ENCODE measurements around the gene HAX1.
"Not testable (repeated sequence)": the region's sequence is repeated elsewhere in the genome, so short reads cannot be mapped to it uniquely, and the experiment has no call there.

Gene HAX1

GRCh38 chr1:154272999-154273563, 652 bp downstream of the HAX1 start:
- H3K27me3 ChIP-seq (ENCODE audit: control insufficient read depth in 2 of 2, insufficient read depth in 2 of 2, low read length in 2 of 2): no peaks in the 10 kb centered on the region
- H3K9me3 ChIP-seq (ENCODE audit: control insufficient read depth in 2 of 2, low read length in 2 of 2): no peaks in the 10 kb centered on the region
- H3K4me3 ChIP-seq (ENCODE audit: low read length in 2 of 2): peak overlapping the region; percentile 80 to 96
- H3K36me3 ChIP-seq (ENCODE audit: control insufficient read depth in 2 of 2, insufficient read depth in 2 of 2, low read length in 2 of 2): peaks cover 20 to 30% of the 10 kb centered on the region in 2 donors
- H3K27ac ChIP-seq (ENCODE audit: low read depth in 2 of 2, low read length in 2 of 2): peak overlapping the region; percentile 87 to 92
- peak overlapping the region; percentile 86 to 94 for H3K9ac ChIP-seq (ENCODE audit: low read depth in 1 of 2, low read length in 2 of 2)
- H3K4me1 ChIP-seq (ENCODE audit: control insufficient read depth in 2 of 2, insufficient read depth in 2 of 2, low read length in 2 of 2): peaks cover 6 to 12% of the 10 kb centered on the region in 2 donors

- no peaks in the 10 kb centered on the region for H3K27me3 ChIP-seq (ENCODE audit: control insufficient read depth in 2 of 2, insufficient read depth in 2 of 2, low read length in 2 of 2)
- no peak overlapping the region for H3K9ac ChIP-seq (ENCODE audit: low read depth in 1 of 2, low read length in 2 of 2)
- no peak overlapping the region for H3K4me3 ChIP-seq (ENCODE audit: low read length in 2 of 2)
- H3K4me1 ChIP-seq (ENCODE audit: control insufficient read depth in 2 of 2, insufficient read depth in 2 of 2, low read length in 2 of 2): peaks cover 6 to 11% of the 10 kb centered on the region in 2 donors
- peaks cover 5 to 10% of the 10 kb centered on the region in 2 donors for H3K36me3 ChIP-seq (ENCODE audit: control insufficient read depth in 2 of 2, insufficient read depth in 2 of 2, low read length in 2 of 2)
- no peaks in the 10 kb centered on the region for H3K9me3 ChIP-seq (ENCODE audit: control insufficient read depth in 2 of 2, low read length in 2 of 2)
- H3K27ac ChIP-seq (ENCODE audit: low read depth in 2 of 2, low read length in 2 of 2): no peak overlapping the region
Observed at GRCh38 chr1:154276797-154277196, 4.4 kb downstream of the HAX1 start.

GRCh38 chr1:154287591-154287990, 15.2 kb downstream of the HAX1 start:
- H3K27me3 ChIP-seq (ENCODE audit: control insufficient read depth in 2 of 2, insufficient read depth in 2 of 2, low read length in 2 of 2); H3K9me3 ChIP-seq (ENCODE audit: control insufficient read depth in 2 of 2, low read length in 2 of 2); H3K36me3 ChIP-seq (ENCODE audit: control insufficient read depth in 2 of 2, insufficient read depth in 2 of 2, low read length in 2 of 2); H3K4me1 ChIP-seq (ENCODE audit: control insufficient read depth in 2 of 2, insufficient read depth in 2 of 2, low read length in 2 of 2); H3K27ac ChIP-seq (ENCODE audit: low read depth in 2 of 2, low read length in 2 of 2); H3K4me3 ChIP-seq (ENCODE audit: low read length in 2 of 2); H3K9ac ChIP-seq (ENCODE audit: low read depth in 1 of 2, low read length in 2 of 2): not testable (repeated sequence)

GRCh38 chr1:154288661-154289060, 16.2 kb downstream of the HAX1 start:
- H3K9ac ChIP-seq (ENCODE audit: low read depth in 1 of 2, low read length in 2 of 2): no peak overlapping the region
- no peaks in the 10 kb centered on the region for H3K9me3 ChIP-seq (ENCODE audit: control insufficient read depth in 2 of 2, low read length in 2 of 2)
- no peak overlapping the region for H3K27ac ChIP-seq (ENCODE audit: low read depth in 2 of 2, low read length in 2 of 2)
- H3K27me3 ChIP-seq (ENCODE audit: control insufficient read depth in 2 of 2, insufficient read depth in 2 of 2, low read length in 2 of 2): no peaks in the 10 kb centered on the region
- H3K4me3 ChIP-seq (ENCODE audit: low read length in 2 of 2): no peak overlapping the region
- H3K36me3 ChIP-seq (ENCODE audit: control insufficient read depth in 2 of 2, insufficient read depth in 2 of 2, low read length in 2 of 2): no peaks in the 10 kb centered on the region
- no peaks in the 10 kb centered on the region for H3K4me1 ChIP-seq (ENCODE audit: control insufficient read depth in 2 of 2, insufficient read depth in 2 of 2, low read length in 2 of 2)

GRCh38 chr1:154290921-154291320, 18.5 kb downstream of the HAX1 start:
- H3K9me3 ChIP-seq (ENCODE audit: control insufficient read depth in 2 of 2, low read length in 2 of 2): peaks cover 3 to 4% of the 10 kb centered on the region in 2 donors
- H3K36me3 ChIP-seq (ENCODE audit: control insufficient read depth in 2 of 2, insufficient read depth in 2 of 2, low read length in 2 of 2): no peaks in the 10 kb centered on the region

DNA sequence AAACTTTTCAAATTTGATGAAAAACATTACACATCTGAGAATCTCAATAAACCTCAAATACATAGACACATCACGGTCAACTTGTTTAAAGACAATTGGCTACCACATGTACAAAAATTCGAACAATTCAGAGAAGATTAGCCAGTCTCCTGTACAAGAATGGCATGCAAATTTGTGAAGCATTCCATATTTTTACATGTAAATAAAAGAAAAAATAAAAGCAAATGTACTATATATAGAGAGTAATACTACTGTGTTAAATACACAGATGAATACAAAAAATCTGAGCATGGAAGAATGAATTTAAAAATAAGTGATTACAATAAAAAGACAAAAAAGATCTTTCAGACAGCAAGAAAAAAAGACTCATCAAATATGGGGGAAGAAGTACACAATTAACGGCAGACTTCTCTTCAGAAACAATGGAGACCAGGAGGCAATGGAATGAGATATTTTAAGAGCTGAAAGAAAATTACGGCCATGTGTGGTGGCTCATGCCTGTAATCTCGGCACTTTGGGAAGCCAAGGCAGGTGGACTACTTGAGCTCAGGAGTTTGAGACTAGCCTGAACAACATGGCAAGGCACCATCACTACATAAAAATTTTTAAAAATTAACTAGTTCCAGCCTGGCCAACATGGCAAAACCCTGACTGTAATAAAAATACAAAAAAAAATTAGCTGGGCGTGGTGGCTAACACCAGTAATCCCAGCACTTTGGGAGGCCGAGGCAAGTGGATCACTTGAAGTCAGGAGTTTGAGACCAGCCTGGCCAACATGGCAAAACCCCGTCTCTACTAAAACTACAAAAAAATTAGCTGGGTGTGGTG, 23.2 kb downstream of the HAX1 start:
- Histone ChIP-seq H3K4me3 (ENCODE audit: low read length in 2 of 2) (no peak overlapping the region), H3K27me3 (ENCODE audit: control insufficient read depth in 2 of 2, insufficient read depth in 2 of 2, low read length in 2 of 2) (no peaks in the 10 kb centered on the region), H3K27ac (ENCODE audit: low read depth in 2 of 2, low read length in 2 of 2) (no peak overlapping the region), H3K36me3 (ENCODE audit: control insufficient read depth in 2 of 2, insufficient read depth in 2 of 2, low read length in 2 of 2) (no peaks in the 10 kb centered on the region), H3K4me1 (ENCODE audit: control insufficient read depth in 2 of 2, insufficient read depth in 2 of 2, low read length in 2 of 2) (no peaks in the 10 kb centered on the region), H3K9ac (ENCODE audit: low read depth in 1 of 2, low read length in 2 of 2) (no peak overlapping the region), H3K9me3 (ENCODE audit: control insufficient read depth in 2 of 2, low read length in 2 of 2) (peaks cover 3 to 4% of the 10 kb centered on the region in 2 donors)

More at GRCh38 chr1:154290921-154291320, 18.5 kb downstream of the HAX1 start:
- Histone ChIP-seq H3K27ac (ENCODE audit: low read depth in 2 of 2, low read length in 2 of 2) (no peak overlapping the region), H3K4me3 (ENCODE audit: low read length in 2 of 2) (no peak overlapping the region), H3K27me3 (ENCODE audit: control insufficient read depth in 2 of 2, insufficient read depth in 2 of 2, low read length in 2 of 2) (no peaks in the 10 kb centered on the region), H3K4me1 (ENCODE audit: control insufficient read depth in 2 of 2, insufficient read depth in 2 of 2, low read length in 2 of 2) (no peaks in the 10 kb centered on the region), H3K9ac (ENCODE audit: low read depth in 1 of 2, low read length in 2 of 2) (no peak overlapping the region)

- Histone ChIP-seq H3K4me3 (ENCODE audit: low read length in 2 of 2) (no peak overlapping the region), H3K4me1 (ENCODE audit: control insufficient read depth in 2 of 2, insufficient read depth in 2 of 2, low read length in 2 of 2) (no peaks in the 10 kb centered on the region), H3K9ac (ENCODE audit: low read depth in 1 of 2, low read length in 2 of 2) (no peak overlapping the region), H3K27me3 (ENCODE audit: control insufficient read depth in 2 of 2, insufficient read depth in 2 of 2, low read length in 2 of 2) (no peaks in the 10 kb centered on the region), H3K27ac (ENCODE audit: low read depth in 2 of 2, low read length in 2 of 2) (no peak overlapping the region), H3K36me3 (ENCODE audit: control insufficient read depth in 2 of 2, insufficient read depth in 2 of 2, low read length in 2 of 2) (no peaks in the 10 kb centered on the region), H3K9me3 (ENCODE audit: control insufficient read depth in 2 of 2, low read length in 2 of 2) (no peaks in the 10 kb centered on the region)
Observed at GRCh38 chr1:154301582-154301981, 29.2 kb downstream of the HAX1 start.

- Histone ChIP-seq H3K27me3 (ENCODE audit: control insufficient read depth in 2 of 2, insufficient read depth in 2 of 2, low read length in 2 of 2) (no peaks in the 10 kb centered on the region), H3K4me3 (ENCODE audit: low read length in 2 of 2) (no peak overlapping the region), H3K9me3 (ENCODE audit: control insufficient read depth in 2 of 2, low read length in 2 of 2) (no peaks in the 10 kb centered on the region), H3K36me3 (ENCODE audit: control insufficient read depth in 2 of 2, insufficient read depth in 2 of 2, low read length in 2 of 2) (no peaks in the 10 kb centered on the region), H3K27ac (ENCODE audit: low read depth in 2 of 2, low read length in 2 of 2) (no peak overlapping the region), H3K9ac (ENCODE audit: low read depth in 1 of 2, low read length in 2 of 2) (no peak overlapping the region), H3K4me1 (ENCODE audit: control insufficient read depth in 2 of 2, insufficient read depth in 2 of 2, low read length in 2 of 2) (no peaks in the 10 kb centered on the region)
Observed at GRCh38 chr1:154304664-154305337, 32.4 kb downstream of the HAX1 start.

DNA sequence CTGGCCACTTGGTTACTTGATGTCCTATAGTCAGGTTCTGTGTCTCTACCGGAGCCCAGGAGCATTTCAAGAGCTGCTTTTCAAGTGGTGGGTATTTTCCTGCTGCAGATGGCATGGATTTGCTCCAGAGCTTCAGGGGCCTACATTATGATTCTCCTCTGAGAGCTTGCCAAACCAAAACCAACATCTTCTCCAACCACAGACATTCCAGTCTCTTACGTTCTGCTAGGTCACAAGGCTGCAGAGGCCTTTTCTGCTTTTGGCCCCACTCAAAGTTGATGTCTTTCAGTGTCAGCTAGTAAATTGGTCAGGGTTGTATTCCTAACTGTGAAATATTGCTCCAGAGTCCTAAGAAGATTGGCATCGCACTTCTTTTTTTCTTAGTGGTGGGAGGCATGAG, 33.7 kb downstream of the HAX1 start:
- Histone ChIP-seq H3K4me3 (ENCODE audit: low read length in 2 of 2) (no peak overlapping the region), H3K36me3 (ENCODE audit: control insufficient read depth in 2 of 2, insufficient read depth in 2 of 2, low read length in 2 of 2) (no peaks in the 10 kb centered on the region), H3K4me1 (ENCODE audit: control insufficient read depth in 2 of 2, insufficient read depth in 2 of 2, low read length in 2 of 2) (no peaks in the 10 kb centered on the region), H3K27ac (ENCODE audit: low read depth in 2 of 2, low read length in 2 of 2) (no peak overlapping the region), H3K27me3 (ENCODE audit: control insufficient read depth in 2 of 2, insufficient read depth in 2 of 2, low read length in 2 of 2) (no peaks in the 10 kb centered on the region), H3K9ac (ENCODE audit: low read depth in 1 of 2, low read length in 2 of 2) (no peak overlapping the region), H3K9me3 (ENCODE audit: control insufficient read depth in 2 of 2, low read length in 2 of 2) (no peaks in the 10 kb centered on the region)

- not testable (repeated sequence) for H3K27me3 ChIP-seq (ENCODE audit: control insufficient read depth in 2 of 2, insufficient read depth in 2 of 2, low read length in 2 of 2); H3K9ac ChIP-seq (ENCODE audit: low read depth in 1 of 2, low read length in 2 of 2); H3K4me3 ChIP-seq (ENCODE audit: low read length in 2 of 2); H3K27ac ChIP-seq (ENCODE audit: low read depth in 2 of 2, low read length in 2 of 2); H3K36me3 ChIP-seq (ENCODE audit: control insufficient read depth in 2 of 2, insufficient read depth in 2 of 2, low read length in 2 of 2); H3K9me3 ChIP-seq (ENCODE audit: control insufficient read depth in 2 of 2, low read length in 2 of 2); H3K4me1 ChIP-seq (ENCODE audit: control insufficient read depth in 2 of 2, insufficient read depth in 2 of 2, low read length in 2 of 2)
Observed at GRCh38 chr1:154307670-154308270, 35.3 kb downstream of the HAX1 start.
